Activated effector memory CD4-positive, alpha-beta T cell treated with Interleukin-2 at 50 U/mL for 16 hours (primary cell): Measurements from ENCODE around the gene DOCK1.

Source experiments
- DNase-seq: peaks from one replicate; pipeline ENCODE4 v3.0.0-alpha.2; 2020

DOCK1 gene

DNA sequence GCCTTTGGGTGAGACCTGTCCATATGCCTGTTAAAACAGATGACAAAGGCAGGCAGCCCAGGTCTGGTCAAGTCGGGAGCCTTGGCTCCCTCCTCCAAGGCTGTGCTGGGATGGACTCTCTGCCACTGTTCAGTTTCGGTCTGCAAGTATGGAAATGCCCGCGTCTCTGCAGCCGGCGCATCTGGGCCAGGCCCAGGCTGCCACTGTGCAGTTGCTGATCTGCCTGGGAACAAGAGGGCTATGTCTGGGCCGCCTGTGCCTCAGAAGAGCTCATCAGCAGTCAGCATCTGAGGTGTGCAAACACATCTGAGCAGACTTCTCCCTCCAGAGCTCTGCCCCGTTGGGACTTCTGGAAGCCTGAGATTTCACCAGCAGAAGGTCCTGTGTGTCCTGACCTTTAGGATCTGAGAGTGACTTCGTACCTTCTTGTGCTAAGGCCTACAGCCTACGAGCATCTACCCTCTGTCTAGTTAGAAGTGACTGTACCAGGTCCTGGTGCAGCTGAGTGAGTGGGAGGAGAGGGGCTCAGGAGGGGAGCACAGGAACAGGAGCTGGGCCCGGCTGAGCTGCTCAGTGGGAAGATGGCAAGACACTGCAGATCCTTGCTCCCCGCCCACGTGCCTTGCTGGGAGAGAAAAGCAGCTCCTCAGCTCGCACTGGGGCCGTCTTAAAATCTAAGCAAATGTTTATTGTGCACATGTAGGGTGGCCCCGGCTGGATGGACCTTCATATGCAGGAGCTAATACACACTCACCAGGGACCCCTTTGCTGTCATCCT is 50.9 kb downstream of the DOCK1 start:
- no peak for DNase-seq

DNA sequence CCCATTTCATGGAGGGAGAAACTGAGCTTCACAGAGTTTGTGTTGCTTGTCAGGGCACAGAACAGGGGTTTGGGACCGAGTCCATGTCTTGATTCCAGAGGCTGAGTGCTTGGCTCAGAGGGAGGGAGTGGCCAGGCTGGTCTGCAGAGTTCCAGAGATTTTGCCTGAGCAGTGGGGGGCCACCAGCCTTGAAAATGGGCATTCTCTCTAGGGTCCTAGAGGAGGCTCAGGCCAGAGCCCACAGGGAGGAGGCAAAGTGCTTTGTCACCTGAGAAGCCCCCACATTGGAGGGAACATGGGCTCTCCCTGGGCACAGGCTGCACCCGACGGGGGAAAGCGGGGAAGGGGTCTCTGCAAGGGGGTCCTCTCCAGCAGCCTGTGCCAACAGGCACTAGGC is 51.5 kb downstream of the DOCK1 start:
- DNase-seq = no peak

DNA sequence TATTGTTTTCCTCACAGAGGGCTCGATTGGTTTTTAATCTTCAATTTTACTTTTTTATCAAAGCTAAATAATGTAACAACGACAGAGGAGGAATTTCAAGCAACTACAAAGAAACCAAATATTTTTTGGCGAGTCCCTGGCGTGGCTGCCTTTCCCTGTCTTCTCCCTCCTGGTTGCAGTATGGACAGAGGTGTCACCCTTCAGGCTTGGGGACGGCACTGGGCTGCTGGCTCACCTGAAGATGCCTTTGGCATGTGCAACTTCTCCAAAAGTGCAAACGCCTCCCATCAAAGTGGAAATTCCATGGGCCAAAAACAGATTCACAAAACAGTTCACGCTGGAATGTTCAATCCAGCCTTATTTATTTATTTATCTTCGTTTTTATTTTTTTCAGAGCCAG is 51.9 kb downstream of the DOCK1 start:
- DNase-seq = no peak

DNA sequence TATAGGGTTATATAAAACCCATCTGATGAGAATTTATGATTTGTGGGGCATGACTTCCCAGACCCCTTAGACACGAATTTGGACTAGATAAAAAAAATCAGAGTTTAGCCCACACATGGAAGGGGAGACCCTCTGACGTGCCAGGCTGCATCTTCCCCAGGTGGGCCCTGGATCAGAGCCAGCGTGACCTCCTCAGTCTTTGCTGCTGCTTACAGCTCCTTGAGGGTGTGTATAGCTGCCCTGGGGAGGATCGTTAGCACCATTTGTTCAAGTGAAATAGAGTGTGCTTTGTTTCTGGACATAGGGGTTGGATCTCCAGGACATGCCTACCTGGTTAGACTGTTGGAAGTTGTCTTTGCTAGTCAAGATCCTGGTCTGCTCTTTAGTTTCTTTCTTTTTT is 54.2 kb downstream of the DOCK1 start:
- DNase-seq = no peak

DNA sequence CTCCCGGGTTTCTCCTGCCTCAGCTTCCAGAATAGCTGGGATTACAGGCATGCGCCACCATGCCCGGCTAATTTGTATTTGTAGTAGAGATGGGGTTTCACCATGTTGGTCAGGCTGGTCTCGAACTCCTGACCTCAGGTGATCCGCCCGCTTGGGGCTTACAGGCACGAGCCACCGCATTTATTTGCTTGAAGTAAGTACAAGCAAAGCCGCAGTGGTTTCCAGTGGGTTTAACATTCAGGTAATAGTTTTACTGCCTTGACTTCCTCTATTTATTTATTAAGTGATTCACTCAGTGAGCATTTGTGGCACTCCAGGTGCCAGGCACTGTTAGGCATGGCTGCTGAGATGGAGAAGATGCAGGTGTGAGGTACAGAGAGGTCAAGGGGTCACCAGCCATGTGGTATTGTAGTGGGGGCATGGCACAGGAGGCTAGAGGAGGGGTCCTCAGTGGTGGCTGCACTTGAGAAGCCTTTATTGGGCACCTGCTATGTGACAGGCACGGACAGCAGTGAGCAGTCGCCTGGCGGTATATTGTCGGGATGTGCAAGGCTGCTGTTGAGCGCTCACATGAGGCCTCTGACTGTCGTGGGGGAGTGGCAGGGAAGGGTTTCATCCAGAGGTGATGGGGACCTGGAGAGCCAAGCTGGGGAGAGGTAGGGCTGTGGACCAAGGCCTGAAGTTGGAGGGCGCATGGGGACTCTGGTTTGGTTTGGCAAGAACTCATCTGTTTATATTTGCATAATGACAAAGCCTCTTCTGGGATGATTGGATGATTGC is 54.9 kb downstream of the DOCK1 start:
- no peak for DNase-seq

DNA sequence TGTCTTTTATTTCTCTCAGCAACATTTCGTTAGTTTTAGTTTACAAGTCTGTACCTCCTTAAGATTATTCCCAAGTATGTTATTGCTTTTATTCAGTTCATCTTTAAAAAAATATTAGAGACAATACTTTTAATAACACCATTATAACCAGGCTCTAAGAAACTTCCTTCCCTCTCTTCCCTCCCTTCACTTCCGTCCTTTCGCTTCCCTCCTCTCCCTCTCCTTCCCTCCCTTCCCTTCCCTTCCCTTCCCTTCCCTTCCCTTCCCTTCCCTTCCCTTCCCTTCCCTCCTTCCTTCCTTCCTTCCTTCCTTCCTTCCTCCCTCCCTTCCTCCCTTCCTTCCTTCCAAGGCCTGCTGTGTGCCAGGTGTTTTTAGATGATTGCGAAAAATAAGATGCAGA is 58.1 kb downstream of the DOCK1 start:
- no peak for DNase-seq

DNA sequence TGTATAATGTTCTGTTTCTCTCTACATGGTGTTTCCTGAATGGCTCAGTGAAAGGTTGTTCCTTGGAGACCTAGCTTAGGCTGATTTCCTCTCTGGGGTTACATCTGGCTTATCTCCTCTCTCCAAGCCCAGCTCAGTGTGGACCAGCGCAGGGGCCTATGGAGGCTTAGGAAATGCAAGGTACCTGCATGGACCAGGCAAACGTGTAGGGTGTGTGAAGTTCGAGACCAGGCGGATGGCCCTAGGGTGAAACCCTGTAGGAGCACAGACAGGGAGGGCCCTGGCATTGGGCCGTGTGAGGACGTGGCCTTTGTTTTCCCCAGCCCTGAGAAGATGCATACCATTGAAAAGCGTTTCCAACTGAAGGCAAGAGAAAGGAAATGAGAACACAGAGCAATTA is 59.0 kb downstream of the DOCK1 start:
- DNase-seq = no peak

DNA sequence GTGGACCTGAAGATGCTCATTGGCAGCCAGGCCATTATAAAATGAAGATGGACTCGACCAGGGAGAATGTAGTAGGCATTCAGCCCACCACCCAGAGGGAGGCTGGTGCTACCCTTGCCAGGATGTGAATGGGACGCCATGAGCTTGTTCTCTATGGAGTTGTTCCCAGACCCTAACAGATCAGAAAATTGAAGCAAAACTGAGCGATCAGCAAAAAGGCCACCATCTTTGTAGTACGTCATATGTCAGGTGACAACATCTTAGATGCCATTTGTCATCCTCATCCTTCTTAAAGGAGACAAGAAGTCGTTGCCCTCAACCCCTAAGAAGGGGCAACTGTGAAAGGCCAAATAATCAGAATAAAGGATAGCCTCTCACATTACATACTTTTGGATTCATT is 61.7 kb downstream of the DOCK1 start:
- DNase-seq = no peak

DNA sequence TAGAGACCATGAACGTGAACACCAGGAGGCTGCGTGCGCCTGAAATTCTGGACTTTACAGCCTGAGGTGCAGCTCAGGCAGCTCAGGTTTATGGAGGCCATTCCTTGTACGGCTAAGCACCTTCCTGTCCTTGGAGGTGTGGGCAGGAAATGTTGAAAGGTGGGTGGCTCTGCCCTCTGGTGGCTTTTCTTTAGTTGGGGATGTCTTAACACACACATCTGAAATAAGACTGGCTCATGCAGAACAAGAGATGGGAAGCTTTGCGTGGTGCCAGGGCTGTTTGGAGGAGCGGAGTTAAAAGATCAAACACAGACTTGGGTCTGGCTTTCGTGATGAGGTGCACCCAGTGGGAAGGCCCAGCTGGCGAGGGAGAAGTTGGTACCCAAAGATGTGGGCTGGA is 64.1 kb downstream of the DOCK1 start:
- DNase-seq = no peak

DNA sequence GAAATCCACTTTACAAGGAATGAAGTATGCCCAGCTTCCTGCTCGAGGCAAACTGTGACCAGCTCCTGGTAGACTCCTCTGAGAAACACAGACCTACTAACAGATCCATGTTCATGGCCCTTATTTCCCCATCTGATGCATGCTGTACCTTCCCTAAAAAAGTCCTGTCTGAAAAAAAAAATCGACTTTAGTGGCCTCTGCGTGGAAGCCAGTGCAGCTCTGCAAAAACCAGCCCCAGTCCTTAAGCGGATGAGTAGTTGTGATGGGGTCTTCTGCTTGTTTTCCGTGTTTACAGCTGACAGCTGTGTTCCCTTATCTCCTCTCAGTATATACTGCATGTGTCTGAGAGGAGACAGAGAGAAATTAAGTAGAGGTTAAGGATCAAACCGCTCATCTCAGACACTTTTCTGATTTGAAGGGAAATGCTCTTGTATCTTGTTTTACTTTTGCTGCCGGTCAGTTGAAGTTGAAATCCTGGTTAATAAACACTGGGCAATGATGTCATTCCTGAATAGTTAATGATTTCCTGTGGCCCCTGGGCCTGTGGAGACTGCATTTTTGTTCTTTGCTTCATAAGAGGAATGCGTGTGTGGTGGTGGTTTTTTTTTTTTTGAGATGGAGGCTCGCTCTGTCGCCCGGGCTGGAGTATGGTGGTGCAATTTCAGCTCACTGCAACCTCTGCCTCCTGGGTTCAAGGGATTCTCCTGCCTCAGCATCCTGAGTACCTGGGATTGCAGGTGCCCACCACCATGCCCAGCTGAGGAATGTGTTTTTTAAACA is 67.6 kb downstream of the DOCK1 start:
- no peak for DNase-seq

DNA sequence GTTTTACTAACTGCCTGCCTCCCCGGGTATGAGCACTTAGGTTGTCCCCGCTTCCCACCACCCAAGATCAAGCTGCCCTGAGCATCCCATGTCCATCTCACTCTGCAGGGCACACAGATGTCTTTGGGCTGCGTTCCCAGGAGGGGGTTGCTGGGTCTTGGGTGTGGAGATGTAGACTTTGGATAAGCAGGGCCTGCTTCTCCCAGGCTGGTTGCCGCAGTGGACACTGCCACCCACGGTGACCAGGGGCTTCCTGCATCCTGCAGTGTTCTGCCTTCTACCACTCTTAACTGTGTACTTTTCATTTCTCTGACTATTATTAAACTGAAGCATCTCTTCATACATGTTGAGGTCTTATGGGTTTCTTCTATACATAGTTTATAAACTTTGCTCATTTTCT is 70.0 kb downstream of the DOCK1 start:
- no peak for DNase-seq

DNA sequence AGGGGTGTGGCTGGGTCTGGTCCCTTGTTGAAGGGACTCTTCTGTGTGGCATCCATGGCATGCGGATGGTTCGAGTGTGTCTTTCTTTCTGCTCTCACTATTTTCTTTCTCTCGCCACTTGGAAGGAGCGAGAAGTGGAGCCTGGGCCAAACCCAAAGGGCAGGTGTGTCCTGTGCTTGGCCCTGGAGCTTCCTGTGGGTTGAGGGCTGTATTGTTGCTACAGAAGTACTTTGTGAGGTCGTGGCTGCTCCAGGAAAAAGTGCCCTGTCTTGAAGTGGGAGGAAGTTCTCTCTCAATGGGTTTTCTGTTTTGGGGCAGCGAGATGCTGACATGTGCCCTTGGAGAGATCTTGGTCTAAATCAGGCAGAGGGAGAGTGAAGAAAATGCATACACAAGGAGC is 72.0 kb downstream of the DOCK1 start:
- no peak for DNase-seq

DNA sequence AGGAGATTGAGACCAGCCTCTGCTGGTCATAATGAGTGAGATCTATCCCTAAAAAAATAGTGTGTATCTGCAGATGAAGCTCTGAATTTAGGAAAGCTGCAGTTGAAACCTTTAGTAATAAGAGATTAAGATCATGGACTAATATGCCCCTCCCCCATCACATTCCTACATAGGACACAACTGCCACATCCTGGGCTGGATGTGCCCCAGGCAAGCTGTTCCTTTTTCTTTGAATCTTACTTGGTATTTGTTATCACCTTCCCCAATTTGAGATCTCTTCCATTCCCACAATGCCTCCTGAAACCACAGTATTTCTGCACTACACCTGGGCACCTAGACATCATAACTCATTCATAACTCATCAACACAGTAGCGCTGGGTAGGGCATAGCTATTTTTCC is 74.1 kb downstream of the DOCK1 start:
- DNase-seq = no peak

DNA sequence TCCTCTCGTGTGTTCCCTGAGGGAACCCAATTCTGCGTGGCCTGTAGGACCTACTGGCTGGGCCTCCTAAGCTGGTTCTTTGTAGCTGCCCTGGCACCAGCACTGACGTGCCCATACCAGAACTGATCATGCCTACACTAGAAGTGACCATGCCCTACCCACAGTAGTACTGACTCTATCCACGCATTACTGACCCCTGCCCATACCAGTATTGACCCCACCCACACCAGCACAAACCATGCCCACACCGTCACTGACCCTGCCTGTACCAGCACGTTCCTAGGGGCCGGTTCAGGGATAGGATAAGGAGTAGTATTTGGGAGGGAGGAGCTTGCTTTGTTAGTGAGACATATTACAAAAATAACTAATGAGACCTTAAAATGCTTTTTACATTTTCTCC is 88.0 kb downstream of the DOCK1 start:
- DNase-seq = no peak

DNA sequence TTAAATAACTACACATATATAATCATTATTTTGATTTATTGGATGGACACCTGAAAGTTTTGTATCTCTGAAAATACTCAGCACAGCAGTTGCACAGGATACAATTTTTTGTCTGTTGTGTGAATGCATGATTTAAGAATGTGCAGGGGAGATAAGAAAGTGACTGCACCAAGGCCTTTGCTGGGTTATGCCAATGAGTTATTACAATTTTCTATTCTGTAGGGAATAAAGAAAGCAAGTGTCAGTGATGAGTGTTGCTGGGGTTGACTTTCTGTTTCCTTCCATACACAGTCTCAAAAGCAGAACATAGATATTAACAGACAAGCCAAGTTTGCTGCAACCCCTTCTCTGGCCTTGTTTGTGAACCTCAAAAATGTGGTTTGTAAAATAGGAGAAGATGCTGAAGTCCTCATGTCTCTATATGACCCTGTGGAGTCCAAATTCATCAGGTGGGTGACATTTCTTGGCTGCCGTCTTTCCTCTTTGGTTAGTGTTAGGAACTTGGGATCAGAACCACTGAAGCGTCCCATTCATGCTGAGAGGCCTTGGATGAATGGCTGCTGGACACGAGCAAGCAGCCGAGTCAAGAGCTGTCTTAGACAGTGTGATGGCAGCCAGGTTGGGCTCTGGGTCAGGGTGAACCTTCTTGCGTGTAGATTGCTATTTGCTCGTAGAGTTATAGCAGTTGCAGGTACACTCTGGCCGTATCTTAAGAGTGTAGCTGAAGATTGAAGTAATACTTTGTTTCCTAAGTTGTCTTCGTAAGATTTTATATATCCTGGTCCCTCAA is 92.8 kb downstream of the DOCK1 start:
- no peak for DNase-seq

DNA sequence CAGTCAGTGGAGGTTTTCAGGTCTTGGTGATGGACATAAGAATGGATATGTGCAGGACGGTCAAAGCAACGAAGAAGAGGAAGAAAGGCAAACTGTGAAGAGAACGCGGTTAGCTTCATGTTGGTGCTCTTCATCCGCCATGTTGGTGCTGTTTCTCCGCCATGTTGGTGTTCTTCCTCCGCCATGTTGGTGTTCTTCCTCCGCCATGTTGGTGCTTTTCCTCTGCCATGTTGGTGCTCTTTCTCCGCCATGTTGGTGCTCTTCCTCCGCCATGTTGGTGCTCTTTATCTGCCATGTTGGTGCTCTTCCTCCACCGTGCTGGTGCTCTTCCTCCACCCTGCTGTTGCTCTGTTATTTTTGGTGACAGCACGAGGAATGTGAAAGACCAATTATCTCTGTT is 95.4 kb downstream of the DOCK1 start:
- no peak for DNase-seq

DNA sequence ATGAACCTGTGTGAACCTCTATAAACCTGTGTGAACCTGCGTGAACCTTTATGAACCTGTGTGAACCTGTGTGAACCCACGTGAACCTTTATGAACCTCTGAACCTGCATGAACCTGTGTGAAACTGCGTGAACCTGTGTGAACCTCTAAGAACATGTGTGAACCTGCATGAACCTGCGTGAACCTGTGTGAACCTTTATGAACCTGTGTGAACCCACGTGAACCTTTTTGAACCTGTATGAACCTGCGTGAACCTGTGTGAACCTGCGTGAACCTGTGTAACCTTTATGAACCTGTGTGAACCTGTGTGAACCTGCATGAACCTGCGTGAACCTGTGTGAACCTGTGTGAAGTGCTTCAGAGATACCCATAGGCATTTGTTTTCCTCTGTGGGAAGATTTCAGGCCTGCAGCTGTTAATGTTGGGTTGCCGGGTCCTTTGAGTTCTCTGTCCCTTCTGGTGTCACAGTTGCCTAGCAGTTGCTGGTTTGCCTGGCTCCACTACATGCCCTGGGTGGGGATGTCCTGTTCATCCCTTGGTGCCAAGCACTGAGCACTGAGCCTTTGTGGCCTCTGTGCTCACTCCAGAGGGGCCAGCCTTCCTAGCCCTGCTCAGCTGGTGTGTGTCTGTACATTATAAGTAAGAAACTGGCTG is 97.9 kb downstream of the DOCK1 start:
- no peak for DNase-seq

DNA sequence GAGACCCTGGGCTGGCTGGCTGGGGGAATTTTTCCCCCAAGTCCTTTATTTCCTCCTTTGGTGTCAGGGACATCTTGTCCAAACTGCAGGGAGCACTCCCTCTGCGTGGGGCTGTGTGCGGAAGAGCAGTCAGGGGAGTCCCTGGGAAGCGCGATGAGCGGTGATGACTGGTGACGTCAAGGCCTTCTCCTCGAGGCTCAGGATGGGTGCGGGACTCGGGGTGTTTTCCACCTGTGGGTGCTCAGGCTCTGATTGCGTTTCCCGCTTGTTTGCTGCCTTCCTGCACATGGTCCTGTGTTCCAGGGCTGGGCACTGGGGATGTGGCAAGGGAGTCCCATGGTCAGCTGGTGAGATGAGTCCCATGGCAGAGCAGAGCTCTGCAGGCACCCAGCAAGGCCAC is 101.2 kb downstream of the DOCK1 start:
- DNase-seq = no peak

DNA sequence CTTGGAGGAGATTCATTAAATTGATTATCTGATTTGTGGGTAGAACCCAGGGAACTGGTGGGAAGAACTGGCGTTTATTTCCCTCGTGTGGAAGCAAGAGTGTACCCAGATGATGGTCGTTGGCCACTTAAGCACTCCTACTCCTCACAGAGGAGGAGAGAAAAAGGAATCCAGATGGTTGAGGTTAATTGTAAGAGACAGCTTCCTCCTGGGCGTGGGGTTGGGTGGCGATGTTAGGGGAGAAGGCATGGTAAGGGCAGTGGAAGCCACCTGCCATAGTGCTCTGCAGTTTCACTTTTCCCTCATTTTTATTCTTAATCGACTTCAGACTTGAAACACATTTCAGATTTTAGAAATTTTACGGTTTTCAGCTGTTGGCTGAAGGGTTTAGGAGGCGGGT is 104.1 kb downstream of the DOCK1 start:
- no peak for DNase-seq

DNA sequence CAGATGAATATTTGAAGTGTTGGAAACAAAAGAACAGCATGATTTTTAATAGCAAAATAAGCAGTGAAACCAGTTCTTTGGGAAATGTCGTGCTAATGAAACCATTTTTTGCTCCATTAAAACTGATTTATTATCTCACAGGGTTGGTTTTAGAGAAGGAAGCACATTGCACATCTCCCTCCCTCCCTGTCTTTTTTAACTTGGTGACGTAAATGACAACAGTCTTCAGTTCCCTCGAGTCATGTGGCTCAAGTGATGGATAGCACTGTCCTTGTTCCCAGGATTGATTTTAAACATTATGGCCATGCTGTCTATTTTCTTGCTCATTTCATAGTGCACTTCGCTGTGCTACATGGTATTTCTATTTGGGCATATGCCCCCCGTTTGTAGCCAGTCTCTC is 105.9 kb downstream of the DOCK1 start:
- no peak for DNase-seq

DNA sequence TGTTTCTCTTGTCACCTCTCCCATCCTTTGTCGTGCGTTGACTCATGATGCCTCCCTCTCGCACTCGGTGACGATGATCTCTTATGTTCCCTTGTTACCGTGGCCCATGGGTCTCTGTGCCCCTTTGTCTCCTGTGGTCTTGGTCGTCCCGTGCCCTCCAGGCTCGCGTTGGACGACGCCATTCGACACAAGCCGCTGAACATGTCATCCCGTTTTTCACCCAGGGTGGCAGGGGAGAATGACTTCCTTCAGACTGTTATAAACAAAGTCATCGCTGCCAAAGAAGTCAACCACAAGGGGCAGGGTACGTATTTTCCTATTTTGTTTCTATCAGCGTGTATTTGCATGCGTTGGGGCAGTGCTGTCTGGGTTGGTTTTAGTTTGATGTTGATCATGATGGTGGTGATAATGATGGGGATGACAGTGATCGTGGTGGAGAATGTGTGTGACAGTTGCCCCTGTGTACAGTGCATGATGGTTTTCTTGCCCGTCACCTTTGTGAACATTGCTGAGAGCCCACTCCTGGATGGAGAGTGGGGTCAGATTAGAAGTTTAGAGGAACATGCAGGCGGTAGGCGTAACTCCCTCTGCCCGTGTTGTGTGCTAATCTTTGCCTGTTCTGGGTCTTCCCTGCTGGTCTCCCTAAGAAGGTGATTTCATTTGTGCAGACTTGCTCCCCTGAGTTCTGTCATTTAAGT is 107.0 kb downstream of the DOCK1 start:
- no peak for DNase-seq

DNA sequence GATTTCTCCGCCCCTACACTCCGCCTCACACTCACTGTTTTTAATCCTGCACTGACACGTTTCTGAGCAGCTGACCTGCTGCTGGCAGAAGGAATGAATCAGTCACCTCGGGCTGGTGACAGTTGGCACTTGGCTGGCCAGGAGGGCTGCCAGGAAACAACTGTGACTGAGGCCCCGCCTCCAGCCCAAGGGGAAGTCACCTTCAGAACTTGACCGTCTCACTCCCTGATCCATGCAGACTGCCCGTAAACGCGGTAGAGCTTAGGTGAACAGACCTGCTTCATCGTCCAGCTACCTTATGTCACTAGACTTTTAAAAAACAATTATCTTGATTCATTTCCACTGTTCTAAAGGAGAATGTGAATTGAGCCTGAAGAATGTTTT is 107.5 kb downstream of the DOCK1 start:
- DNase-seq = no peak
